Coronary artery (tissue), 2 donors: Measurements from ENCODE around the gene CIRBP.

Experiments
- DNase-seq: peaks from one replicate; pipeline ENCODE4 v3.0.0-alpha.2; 2017; ENCODE audit warnings: low spot score
- H3K27ac ChIP-seq, 2 donors: fragments of 200-600 bp; sonication (generic); one replicate each; pipeline ENCODE4 v1.5.1; 2016 to 2019
- H3K4me3 ChIP-seq: fragments of 200-600 bp; sonication (generic); 2 replicates; pipeline ENCODE4 v1.5.1; 2016; ENCODE audit warnings: mild to moderate bottlenecking, moderate library complexity
- TF ChIP-seq, protein P1 (sequence below): fragments of 200-600 bp; sonication (generic); IDR thresholded peaks from one replicate; pipeline ENCODE4 v1.5.1; 2019; ENCODE audit warnings: antibody characterized with exemption

CIRBP gene

DNA sequence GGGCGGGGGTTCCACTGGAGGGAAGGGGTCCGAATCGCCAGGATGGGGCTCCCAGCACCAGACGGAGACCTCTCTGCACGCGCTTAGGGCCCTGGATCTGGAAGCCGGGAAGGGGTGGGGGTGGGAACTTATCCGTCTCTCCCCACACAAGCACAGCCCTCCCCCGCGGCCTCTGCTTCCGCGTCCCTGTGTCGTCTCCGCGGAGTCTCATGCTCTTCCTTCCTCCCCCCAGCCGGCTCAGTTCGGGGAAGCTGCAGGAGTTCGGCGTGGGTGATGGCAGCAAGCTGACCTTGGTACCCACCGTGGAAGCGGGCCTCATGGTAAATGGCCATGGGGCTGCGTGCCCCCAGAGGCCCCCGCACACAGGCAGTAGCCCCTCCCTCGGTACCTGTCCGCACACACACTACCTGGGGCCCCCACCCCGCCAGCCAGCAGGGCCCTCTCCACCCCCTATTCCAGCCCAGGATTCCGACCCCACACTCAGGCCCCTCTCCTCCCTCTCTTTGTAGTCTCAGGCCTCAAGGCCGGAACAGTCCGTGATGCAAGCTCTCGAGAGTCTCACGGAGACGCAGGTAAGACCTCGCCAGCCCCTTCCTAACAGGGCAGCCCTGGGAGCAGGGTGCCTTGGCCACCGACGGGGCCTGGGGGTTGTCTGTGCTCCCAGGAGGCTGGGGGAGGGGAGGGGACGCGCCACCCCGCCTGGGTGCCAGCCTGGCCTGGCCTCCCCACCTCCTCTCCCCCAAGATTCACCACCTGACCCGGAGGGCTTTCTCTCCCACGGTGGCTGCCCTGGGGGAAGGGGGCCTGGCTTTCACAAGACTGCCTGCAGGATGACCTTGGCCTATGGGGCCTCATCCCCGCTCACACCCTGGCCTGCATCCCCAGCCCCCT is 17.6 kb upstream of the CIRBP start:
- Histone ChIP-seq H3K4me3 (peak overlapping the region; percentile 96), H3K27ac (peak overlapping the region; percentile 93 to 100)
- DNase-seq, result no peak
- TF ChIP-seq, protein P1, sequence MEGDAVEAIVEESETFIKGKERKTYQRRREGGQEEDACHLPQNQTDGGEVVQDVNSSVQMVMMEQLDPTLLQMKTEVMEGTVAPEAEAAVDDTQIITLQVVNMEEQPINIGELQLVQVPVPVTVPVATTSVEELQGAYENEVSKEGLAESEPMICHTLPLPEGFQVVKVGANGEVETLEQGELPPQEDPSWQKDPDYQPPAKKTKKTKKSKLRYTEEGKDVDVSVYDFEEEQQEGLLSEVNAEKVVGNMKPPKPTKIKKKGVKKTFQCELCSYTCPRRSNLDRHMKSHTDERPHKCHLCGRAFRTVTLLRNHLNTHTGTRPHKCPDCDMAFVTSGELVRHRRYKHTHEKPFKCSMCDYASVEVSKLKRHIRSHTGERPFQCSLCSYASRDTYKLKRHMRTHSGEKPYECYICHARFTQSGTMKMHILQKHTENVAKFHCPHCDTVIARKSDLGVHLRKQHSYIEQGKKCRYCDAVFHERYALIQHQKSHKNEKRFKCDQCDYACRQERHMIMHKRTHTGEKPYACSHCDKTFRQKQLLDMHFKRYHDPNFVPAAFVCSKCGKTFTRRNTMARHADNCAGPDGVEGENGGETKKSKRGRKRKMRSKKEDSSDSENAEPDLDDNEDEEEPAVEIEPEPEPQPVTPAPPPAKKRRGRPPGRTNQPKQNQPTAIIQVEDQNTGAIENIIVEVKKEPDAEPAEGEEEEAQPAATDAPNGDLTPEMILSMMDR, result no peak

DNA sequence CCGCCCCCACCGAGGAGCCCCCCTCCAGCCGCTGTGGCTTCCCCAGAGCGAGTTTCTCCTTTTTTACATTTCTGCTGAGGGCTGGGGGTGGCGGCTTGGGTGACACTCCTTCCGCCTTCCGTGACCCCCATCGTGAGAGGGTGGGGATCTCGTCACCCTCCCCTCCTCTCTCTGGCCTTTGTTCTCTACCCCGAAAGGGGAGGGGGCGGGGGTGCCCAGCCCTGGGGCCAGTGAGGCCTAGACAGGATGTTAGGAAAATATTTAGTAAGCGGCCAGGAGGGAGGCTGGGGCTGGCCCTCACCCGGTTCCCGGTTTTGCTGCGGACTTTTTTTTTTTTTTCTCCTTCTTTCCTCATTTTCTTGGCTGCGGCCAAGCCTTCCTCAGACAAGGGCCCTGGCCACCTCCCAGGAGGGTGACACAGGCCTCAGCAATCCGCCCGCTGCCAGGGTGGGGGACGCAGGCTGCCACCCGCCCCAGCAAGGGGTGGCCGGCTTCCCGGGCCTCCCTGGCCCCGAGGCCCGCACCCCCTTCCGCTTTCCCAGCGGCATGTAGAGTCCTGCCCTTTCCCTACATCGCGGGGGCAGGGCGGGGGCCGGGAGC is 16.8 kb upstream of the CIRBP start:
- TF ChIP-seq, protein P1, result no peak
- DNase-seq, result peak; percentile 98
- peak overlapping the region; percentile 93 to 100 for H3K27ac ChIP-seq
- peak overlapping the region; percentile 96 for H3K4me3 ChIP-seq

DNA sequence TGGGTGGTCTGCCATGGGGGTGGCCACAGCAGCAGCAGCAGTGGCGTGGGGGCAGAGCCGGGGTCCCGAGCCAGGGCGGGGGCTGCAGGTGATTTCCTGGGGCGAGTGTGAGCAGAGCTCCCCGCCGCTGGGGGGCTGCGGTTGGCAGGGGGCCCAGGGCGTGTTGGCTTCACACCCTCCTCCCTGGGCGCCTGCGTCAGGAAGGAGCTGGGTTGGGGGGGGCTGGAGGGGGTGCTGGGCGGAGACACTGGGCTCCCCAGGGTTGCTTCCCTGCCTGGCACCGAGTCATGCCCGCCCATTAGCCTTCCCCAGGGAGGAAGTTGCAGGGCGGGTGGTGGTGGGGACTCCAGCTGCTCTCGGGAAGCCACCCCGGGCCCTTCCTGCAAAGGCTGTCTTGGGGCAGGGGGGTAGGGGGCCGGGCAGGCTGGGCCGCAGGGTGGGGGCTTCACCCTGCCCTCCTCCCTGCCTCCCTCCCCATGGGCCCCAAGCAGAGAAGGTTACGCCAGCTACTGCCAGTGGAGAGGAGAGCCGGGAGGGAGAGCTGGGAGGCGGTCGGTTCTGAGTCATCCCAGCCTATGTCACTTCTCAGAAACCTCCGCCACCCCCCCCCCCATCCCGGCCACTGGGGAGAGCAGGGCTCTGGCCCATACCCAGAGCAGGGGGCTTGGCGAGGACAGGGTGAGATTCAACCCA is 16.2 kb upstream of the CIRBP start:
- peak; percentile 98 for DNase-seq
- TF ChIP-seq, protein P1, result no peak
- H3K27ac ChIP-seq, result peak overlapping the region; percentile 93 to 100
- peak overlapping the region; percentile 96 for H3K4me3 ChIP-seq

DNA sequence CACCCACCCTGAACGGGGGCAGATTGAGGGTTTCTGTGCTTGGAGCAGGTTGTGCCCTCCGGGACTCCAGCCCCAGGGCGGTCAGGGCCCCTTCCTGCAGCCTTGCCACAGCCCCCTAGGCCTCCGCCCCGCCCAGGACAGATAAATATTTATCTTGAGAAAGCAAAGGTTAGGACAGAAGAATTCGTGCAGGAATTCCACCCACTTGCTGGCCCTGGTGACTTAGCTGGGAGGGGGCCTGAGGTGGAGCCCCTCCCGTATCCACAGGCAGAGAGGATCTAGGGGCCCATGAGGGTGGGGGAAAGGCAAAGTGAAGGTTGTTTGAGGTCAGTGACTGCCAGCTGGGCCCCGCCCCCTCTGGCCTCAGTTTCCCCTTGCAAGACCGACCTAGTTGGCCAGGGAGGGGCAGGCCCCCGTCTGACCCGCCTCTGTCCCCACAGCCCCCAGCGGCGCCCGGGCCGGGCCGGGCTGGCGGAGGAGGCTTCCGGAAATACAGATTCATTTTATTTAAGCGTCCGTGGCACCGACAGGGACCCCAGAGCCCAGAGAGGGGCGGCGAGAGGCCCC is 15.5 kb upstream of the CIRBP start:
- TF ChIP-seq, protein P1, result no peak
- DNase-seq, result no peak
- peak overlapping the region; percentile 93 to 100 for H3K27ac ChIP-seq
- H3K4me3 ChIP-seq, result peak overlapping the region; percentile 96

DNA sequence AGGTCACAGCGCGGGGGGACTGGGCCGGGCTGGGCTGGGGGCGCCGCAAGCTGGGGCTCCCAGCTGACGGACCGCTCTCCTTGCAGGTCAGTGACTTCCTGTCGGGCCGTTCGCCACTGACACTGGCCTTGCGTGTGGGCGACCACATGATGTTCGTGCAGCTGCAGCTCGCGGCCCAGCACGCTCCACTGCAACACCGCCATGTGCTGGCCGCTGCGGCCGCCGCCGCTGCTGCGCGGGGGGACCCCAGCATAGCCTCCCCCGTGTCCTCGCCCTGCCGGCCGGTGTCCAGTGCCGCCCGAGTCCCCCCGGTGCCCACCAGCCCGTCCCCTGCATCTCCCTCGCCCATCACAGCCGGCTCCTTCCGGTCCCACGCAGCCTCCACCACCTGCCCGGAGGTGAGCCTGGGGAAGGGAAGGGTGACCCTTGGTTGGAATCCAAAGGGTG is 15.0 kb upstream of the CIRBP start:
- no peak for DNase-seq
- TF ChIP-seq, protein P1, result no peak
- Histone ChIP-seq H3K27ac (peak overlapping the region; percentile 93 to 100), H3K4me3 (peak overlapping the region; percentile 96)

DNA sequence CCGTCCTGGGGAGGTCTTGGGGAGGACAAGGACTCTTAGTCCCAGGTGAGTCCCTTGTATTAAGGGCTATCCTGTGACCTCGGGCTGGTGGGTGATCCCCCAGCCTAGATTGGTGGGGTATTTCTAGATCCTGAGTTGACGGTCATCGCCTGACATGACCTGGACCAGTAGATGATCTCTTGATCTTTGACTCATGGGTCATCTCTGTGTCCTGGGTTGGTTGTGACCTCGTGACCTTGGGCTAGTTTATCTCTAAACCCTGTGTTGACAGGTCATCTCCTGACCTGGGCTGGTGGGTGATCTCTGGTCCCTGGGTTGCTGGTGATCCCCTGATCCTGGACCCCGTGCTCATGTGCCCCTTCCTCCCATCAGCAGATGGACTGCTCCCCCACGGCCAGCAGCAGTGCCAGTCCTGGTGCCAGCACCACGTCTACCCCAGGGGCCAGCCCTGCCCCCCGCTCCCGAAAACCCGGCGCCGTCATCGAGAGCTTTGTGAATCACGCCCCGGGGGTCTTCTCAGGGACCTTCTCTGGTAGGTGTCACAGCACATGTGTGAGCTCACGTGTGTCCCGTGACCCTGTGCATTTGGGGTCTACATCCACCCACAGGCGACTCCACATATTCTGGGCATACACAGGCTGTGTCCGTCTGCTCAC is 14.5 kb upstream of the CIRBP start:
- DNase-seq, result no peak
- peak overlapping the region; percentile 96 for H3K4me3 ChIP-seq

More for the DNA sequence above, 14.5 kb upstream of the CIRBP start:
- TF ChIP-seq, protein P1, result no peak
- H3K27ac ChIP-seq, result peak overlapping the region; percentile 93 to 100
